GM18951 (cell line): Measurements from ENCODE around the gene MBOAT2.

Source experiments
- POLR2A ChIP-seq: IDR thresholded peaks from 4 replicates; pipeline ENCODE4 v1.6.1; 2011; ENCODE audit warnings: mild to moderate bottlenecking; ENCODE audit not compliant: insufficient read length, insufficient read depth; ENCODE audit errors: extremely low read depth
- in situ Hi-C: fragments of 300-500 bp; cut with MboI; formaldehyde crosslinking; loops from one replicate; pipeline ENCODE4 v1.12.0; 2022; ENCODE audit warnings: low sequenced_read_pairs, mixed read lengths, inconsistent platforms; ENCODE audit not compliant: unreplicated experiment

The MBOAT2 gene

DNA sequence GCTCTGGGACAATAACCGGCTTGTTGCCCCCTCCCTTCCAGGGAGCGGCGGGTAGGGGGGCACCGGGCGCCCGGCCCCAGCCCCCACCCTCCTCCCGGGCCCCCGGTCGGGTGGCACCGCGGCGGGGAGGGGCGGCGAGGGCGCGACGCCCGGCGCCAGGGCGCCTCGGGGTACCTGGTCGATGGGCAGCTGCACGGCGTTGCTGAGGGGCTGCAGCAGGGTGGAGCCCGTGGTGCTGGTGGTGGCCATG is 193 bp downstream of the MBOAT2 start:
- no peak for TF ChIP-seq POLR2A
- in situ Hi-C loops, result no loop called here

DNA sequence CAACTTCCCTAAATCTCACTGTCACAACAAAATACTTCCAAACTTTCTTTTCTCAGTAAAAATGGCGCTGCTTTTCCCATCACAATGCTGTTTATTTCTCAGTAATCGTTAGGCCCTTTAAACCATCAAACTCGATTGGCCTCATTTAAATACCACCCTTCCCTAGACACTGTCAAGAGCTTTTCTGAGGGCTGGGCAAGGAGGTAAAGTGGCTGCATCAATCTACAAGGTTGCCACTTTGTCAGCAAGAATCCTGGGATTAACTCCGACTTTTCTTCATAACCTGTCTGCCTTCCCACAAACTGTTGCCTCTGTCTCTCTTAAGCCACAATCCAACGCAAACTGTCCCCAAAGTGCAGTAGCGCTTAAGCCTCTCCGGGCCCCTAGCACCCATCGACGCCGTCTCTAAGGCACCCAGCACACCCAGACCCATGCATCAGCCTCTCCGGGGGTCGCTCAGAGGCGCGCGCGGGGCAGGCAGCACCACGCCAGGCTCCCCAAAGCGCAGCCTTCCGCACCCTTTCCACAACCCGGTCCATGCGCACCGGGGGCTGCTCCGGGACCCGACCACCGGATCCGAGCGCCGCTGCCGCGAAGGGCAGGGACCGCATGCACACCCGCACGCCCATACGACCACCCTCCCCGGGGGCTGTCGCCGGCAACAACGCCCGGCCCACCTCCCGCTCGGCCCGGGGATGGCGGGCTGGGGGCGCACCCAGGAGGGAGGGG is 683 bp downstream of the MBOAT2 start:
- TF ChIP-seq POLR2A, result no peak
- in situ Hi-C loops, result no loop called here

DNA sequence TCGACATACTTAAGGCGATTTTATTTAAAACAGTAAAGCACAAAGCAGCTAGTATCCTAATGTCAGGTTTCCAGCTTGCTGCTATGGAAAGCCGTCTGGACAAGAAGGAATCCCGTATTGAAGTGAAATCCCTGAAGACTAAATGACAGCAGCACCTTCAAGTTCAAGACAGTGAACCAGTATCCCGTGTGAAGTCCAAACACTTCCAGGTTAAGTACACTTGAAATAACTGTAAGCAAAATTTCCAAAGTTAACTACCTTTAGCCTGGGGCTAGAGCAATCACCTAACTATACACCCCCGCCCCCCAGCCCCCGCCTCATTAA is 1.2 kb downstream of the MBOAT2 start:
- in situ Hi-C loops, result no loop called here
- TF ChIP-seq POLR2A, result no peak

DNA sequence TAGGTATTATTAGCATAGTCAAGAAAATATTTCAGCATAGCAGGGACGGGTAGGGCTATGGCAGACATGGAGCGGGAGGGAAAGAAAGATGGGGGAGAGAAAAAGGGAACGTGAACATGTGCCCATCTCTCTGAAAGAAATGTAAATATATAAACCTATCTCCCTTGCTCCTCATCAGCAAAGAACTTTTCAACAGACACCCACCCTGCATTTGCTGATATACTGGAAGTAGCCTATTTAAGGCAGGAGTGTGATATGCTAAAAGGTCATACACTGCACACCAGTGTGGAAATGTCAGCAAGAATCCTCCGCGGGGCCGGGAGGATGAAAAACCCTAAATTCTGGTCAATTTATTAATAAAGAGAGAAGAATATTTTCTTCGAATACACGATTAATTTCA is 1.7 kb downstream of the MBOAT2 start:
- in situ Hi-C loops, result no loop called here

DNA sequence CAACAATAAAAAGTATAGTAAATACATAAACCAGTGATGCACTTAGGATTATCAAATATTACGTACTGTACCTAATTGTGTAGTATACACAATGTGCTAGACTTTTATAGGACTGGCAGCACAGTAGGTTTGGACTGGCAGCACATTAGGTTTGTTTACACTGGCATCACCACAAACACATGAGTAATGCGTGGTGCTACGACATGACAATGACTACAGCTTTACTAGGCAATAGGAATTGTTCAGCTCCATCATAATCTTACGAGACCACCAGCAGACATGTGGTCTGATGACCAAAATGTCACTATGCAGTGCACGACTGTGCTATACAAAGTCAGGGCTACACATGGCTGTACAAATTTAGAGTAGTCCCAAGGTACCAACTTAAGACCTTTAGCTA is 2.3 kb downstream of the MBOAT2 start:
- in situ Hi-C loops, result no loop called here
- no peak for TF ChIP-seq POLR2A

More for the DNA sequence above, 1.7 kb downstream of the MBOAT2 start:
- no peak for TF ChIP-seq POLR2A

DNA sequence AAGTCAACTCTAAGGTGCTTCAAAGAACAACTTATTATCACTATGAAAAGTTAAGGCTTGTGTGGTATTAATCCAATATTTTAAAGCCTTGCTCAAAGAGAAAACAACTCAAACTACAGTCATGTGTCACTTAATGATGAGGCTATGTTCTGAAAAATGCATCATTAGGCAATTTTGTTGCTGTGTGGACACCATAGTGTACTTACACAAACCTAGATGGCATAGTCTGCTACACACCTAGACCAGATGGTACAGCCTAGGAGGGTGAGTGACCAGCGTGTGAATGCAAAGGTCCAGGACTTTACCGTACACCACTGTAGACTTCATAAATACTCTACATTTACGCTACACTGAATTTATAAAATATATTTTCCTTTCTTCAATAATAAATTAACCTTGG is 3.0 kb downstream of the MBOAT2 start:
- in situ Hi-C loops, result no loop called here
- no peak for TF ChIP-seq POLR2A

DNA sequence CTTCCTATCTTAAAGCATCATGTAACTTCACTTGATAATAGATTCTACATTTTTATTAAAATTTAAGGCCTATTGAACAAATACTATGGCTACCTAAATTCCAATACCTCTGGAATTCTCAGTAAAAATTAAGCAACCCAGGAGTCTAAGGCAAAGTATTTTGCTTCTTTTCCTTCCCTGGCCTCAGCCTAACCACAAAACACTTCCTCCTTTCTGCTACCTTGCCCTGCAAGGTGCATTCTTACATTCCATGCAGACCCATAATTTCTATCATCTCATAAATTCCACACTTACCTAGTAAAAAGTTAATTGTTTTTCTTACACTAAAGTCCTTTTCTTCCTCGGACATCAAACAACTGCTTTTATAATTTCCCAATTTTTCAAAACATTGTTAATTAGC is 3.7 kb downstream of the MBOAT2 start:
- no peak for TF ChIP-seq POLR2A
- in situ Hi-C loops, result no loop called here

DNA sequence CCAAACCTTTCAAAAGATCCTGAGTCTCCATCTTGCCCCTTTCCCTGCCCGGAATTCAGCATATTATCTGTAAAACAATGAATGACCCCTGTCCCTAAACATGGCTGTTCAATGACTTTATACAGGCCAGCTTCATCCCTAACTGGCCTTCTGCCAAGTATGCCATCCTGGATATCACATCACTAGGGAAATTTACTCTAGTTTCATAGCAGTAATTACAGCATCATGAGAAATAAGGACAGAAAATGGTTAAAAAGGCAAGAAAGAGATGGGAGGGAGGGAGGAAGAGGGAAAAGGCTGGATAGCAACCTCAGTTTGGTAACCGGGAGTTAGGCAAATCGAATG is 4.4 kb downstream of the MBOAT2 start:
- no peak for TF ChIP-seq POLR2A
- in situ Hi-C loops, result no loop called here

DNA sequence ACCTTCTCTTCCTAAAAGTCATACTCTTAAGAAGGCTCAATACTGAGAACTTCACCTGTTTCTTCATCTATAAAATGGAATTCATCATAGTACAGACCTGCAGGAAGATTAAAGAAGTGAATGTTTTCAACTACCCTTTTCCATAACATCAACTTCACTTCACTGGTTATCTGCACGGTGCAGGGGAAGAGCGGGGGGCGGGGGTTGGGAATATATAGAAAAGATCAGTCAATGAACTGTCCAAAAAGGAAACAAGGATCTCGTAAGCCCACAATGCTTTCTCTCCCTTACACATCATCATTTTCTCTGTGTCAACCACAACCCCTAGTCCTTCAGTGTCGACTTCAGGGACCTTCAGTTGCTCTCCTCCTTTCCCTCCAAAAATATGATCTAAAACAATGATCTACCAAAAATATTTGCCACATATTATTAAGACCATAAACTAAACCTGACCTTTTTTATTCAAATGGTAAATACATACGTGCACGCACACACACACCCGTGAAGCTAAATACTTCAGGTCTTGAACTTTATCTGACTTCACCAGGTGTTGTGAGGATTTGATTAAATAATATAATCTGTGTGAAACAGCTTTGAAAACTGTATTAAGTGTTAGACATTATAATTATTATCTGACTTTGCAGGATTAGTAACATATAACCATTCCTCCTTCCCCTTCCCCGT is 4.9 kb downstream of the MBOAT2 start:
- in situ Hi-C loops, result no loop called here
- no peak for TF ChIP-seq POLR2A

DNA sequence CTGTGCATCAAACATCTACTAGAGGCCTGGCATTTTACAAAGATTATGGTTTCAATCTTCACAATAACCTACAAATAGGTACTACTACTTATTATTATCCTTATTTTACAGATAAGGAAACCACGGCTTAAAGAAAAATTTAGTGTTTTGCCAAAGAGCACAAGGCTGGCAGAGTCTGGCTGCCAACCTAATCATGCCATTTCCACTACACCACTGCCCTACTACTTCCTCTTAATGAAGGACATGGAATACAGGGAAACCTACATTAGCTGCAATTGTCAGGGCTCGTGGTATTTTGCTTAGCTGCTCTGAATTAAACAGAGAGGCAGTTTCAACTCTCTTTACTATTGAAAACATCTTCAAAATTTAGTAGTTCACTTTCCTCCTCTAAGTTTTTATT is 5.9 kb downstream of the MBOAT2 start:
- in situ Hi-C loops, result no loop called here
- TF ChIP-seq POLR2A, result no peak

DNA sequence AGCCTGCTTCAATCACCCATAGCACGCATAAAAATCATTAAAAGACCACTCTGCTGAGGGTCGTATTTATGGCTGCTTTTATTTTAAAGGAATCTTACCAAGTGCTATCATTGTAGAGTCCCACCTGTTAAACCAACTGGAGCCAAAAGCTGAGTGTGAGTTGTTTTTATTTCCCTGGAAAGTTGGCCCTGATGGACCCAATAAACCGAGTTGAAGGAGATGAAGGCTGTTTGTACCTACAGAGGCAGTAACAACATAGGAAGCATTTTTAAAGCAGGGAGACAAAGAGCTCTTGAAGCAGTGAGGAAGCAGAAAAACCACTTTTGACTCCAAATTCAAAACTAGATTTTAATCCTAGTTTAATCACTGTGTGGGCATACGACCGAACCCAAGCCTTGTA is 6.4 kb downstream of the MBOAT2 start:
- in situ Hi-C loops, result no loop called here
- TF ChIP-seq POLR2A, result no peak

DNA sequence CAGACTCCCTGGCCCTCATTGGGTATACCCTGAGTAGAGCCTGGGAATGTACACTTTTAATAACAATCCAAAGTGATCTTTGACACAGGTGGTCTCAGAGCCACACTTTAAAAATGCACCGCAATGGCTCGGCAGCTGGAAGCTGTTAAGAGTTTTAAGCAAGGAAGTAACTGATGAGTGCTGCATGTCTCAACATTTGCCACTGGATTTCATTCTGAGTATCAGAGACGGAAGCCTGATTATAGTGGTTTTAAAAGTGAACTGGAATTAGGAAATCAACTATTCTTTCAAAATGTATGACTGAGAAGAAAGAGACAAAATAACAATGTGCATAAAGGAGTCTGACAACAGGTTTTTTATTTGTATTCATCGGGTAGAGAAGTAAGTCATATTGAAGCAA is 7.5 kb downstream of the MBOAT2 start:
- in situ Hi-C loops, result no loop called here
- no peak for TF ChIP-seq POLR2A

DNA sequence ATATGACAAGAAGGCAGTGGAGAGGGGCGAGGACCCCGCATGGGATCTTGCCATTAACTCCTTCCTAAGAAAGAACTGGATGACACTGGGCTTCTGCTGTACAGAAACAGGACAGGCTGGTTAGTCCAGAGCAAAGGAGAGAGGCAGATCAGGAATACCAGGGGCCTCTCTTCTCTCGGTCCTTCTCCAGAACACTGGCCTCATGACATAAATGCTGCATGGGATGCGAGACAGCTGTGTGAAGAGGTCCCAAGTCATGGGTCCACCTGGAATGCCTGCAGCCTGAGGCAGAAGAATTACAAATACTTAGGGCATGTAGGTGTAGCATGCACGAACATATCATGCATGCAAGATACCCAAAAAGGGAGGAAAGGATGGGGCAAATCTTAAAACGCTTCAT is 9.1 kb downstream of the MBOAT2 start:
- in situ Hi-C loops, result no loop called here
- no peak for TF ChIP-seq POLR2A

DNA sequence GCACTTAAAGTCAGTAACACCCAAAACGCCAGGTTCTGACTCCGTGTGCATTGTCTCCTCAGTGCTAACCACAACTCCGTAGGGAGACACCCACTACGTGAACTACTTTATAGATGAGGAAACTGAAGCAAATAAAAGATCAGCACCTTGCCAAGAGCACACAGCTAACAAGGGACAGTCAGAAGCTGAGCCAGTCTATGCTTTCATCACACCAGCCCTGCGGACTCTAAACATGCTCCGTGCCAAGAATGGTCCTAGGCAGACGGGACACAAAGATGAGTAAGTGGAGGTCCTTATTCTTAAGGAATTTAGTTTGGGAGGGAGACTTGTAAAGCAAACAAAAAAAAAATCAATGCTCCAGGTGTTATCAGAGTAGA is 9.6 kb downstream of the MBOAT2 start:
- in situ Hi-C loops, result no loop called here
- no peak for TF ChIP-seq POLR2A

DNA sequence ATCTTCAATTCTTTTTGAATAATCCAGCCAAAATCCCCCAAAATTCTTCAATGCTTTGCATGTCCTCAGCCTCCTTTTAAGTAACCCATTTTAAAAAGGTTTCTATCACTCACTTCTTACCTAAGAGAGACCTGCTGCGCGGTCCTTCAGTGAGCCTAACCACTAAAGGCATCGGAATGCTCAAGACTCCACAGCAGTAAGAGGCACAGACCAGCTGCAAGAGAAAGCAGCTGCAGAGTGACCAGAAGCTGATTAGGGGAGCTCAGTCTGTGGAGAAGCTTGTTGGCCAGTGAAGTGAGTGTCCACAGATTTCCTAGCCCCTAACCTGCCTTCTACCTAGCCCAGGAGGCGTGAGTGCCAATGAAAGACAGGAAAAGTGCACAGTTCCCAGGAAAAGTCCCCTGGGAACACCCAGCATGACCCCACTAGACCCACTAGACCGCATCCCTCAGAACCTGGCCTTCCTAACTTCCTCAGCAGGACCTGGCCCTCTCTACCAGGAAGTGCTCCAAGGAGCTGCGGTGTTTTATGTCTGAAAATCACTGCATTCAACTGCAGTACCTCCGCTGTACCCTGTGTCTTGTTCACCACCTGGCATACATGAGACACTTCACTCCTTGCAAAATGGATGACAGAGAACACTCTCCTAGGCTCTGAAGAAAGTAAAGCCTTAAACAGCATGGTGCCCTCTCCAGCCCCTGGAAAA is 10.1 kb downstream of the MBOAT2 start:
- no peak for TF ChIP-seq POLR2A
- in situ Hi-C loops, result no loop called here

DNA sequence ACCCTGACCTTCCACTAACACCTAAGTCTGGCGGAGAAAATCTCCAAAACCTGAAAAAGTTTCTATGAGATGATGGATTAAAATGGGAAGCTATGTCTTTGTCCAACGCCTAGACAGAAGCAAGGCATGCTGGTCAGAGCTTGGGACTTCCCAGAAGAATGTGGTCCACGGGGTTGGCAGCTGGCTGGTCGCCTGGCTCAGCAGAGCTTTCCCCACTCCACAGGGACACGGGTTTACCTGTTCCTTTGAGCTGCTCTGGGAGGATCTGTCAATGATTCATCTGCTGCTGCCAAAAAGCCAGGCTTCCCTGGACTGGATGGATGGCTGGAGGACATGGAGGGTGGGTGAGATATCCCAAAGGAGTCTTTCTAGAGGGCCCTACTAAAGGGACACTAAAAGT is 10.8 kb downstream of the MBOAT2 start:
- in situ Hi-C loops, result no loop called here
- TF ChIP-seq POLR2A, result no peak
